HG02884 (cell line): ENCODE measurements around the gene TSHZ3.

Source experiments
- ATAC-seq: cut with Tn5 transposase; IDR thresholded peaks from one replicate; pipeline ENCODE4 v1.9.1; 2021; ENCODE audit warnings: mild to moderate bottlenecking, moderate library complexity; ENCODE audit not compliant: unreplicated experiment

Gene TSHZ3

DNA sequence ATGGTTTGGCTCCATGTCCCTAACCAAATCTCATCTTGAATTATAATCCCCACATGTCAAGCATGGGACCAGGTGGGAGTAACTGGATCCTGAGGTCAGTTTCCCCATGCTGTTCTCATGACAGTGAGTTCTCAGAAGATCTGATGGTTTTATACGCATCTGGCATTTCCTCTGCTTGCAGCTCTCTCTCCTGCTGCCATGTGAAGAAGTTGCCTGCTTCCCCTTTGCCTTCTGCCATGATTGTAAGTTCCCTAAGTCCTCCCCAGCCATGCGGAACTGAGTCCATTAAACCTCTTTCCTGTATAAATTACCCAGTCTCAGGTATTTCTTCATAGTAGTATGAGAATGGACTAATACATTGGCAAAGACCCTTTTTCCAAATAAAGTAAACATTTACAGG, 96.8 kb downstream of the TSHZ3 start:
- no peak for ATAC-seq

DNA sequence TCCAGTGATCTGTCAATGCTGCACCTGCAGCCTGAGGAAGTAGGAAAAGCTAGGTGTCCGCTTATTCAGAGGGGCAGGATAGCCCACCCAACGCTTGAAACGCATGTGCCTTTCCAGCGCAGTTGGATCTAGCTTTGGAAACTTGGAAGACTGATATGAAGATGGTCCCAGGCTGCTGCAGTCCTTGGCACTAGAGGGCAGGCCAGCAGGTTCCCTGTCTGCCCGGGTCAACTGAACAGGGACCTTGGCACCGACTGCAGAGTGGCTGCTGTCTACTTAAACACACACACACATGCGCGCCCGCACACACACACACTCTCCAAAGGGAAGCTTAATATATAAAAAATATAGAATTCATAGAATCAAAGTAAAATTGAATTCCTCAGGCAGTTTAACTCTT, 100.0 kb downstream of the TSHZ3 start:
- ATAC-seq, result no peak

GRCh38 chr19:31235806-31236205, 113.4 kb downstream of the TSHZ3 start:
- no peak for ATAC-seq

GRCh38 chr19:31233295-31233800, 115.9 kb downstream of the TSHZ3 start:
- ATAC-seq, result no peak

DNA sequence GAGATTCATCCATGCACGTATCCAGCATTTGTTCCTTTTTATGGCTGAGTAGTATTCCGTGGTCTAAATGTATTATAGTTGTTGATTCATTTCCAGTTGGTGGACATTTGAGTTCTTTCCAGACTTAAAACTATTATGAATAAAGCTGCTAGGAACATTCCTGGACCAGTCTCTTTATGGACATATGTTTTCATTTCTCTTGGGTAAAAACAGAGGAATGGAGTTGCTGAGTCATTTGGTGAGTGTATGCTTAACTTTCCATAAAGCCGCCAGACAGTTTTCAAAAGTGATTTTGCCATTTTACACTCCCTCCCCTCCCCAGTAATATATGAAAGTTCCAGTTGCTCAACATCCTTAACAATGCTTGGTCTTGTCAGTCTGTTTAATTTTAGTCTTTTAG, 116.4 kb downstream of the TSHZ3 start:
- ATAC-seq, result no peak

- ATAC-seq, result no peak
Measured at GRCh38 chr19:31232180-31232579, 117.1 kb downstream of the TSHZ3 start.

GRCh38 chr19:31231237-31231636, 118.0 kb downstream of the TSHZ3 start:
- ATAC-seq, result no peak

- no peak for ATAC-seq
Measured at GRCh38 chr19:31226151-31226935, 122.9 kb downstream of the TSHZ3 start.
